AG10803 (cell line): ENCODE measurements around the gene CFI.

Experiments
- DNase-seq: peaks from one replicate; pipeline ENCODE4 v3.0.0; 2010; ENCODE audit warnings: low read depth
- H3K4me3 ChIP-seq: 2 replicates; pipeline ENCODE4 v1.5.1; 2011; ENCODE audit warnings: mild to moderate bottlenecking, low read length, control low read depth
- CTCF ChIP-seq: conservative IDR thresholded peaks from 2 replicates; pipeline ENCODE4 v1.5.1; 2011; ENCODE audit warnings: mild to moderate bottlenecking, low read length, control low read depth, inconsistent platforms

The CFI gene

GRCh38 chr4:109827672-109828071 lies 25.9 kb upstream of the CFI start, which contains the start of gene RRH:
Gene RRH (plus strand): TSS chr4:109827972. CDS start chr4:109828028, 56 bp downstream.
- no peak within 1 kb of the TSS for H3K4me3 ChIP-seq
- DNase-seq: no peak
- TF ChIP-seq CTCF: no peak

- peak; percentile 36 for DNase-seq
- TF ChIP-seq CTCF: peak; percentile 68
- H3K4me3 ChIP-seq: no peak overlapping the region
Observed at GRCh38 chr4:109826719-109827118, 24.9 kb upstream of the CFI start.

- TF ChIP-seq CTCF: no peak
Observed at GRCh38 chr4:109821185-109821584, 19.4 kb upstream of the CFI start.

GRCh38 chr4:109820563-109820962 lies 18.8 kb upstream of the CFI start:
- peak; percentile 63 for DNase-seq
- H3K4me3 ChIP-seq: no peak overlapping the region
- no peak for TF ChIP-seq CTCF

More at GRCh38 chr4:109821185-109821584, 19.4 kb upstream of the CFI start:
- no peak overlapping the region for H3K4me3 ChIP-seq
- no peak for DNase-seq

GRCh38 chr4:109818268-109818667 lies 16.5 kb upstream of the CFI start:
- H3K4me3 ChIP-seq: no peak overlapping the region
- TF ChIP-seq CTCF: no peak

GRCh38 chr4:109816894-109817293 lies 15.1 kb upstream of the CFI start:
- peak overlapping the region; percentile 82 for H3K4me3 ChIP-seq
- no peak for DNase-seq
- TF ChIP-seq CTCF: no peak

More at GRCh38 chr4:109818268-109818667, 16.5 kb upstream of the CFI start:
- no peak for DNase-seq

- TF ChIP-seq CTCF: no peak
Observed at GRCh38 chr4:109816082-109816442, 14.3 kb upstream of the CFI start.

More at GRCh38 chr4:109816082-109816442, 14.3 kb upstream of the CFI start:
- no peak for DNase-seq
- H3K4me3 ChIP-seq: peak overlapping the region; percentile 82
